Measurements from ENCODE around the gene CHKA.

Gene CHKA

GRCh38 chr11:68107689-68108088, 13.5 kb downstream of the CHKA start:
- Histone ChIP-seq H3K27ac (replicated peaks) (no peak overlapping the region), H3K4me3 (replicated peaks; ENCODE audit: insufficient read depth, low read length) (no peak overlapping the region), H3K27me3 (ENCODE audit: insufficient read depth, poor library complexity, severe bottlenecking) (no peaks in the 10 kb centered on the region)
- TF ChIP-seq GABPA (IDR thresholded peaks at IDR 0.05; ENCODE audit: low read depth) (no peak), CTCF (IDR thresholded peaks at IDR 0.05; ENCODE audit: insufficient read depth, low read length) (no peak), REST (IDR thresholded peaks at IDR 0.05; ENCODE audit: insufficient replicate concordance, low read depth) (no peak)
- DNase-seq (ENCODE audit: low read depth in 1 of 2, low spot score in 1 of 2), result no peak

GRCh38 chr11:68106165-68106940, 14.8 kb downstream of the CHKA start:
- Histone ChIP-seq H3K4me3 (replicated peaks; ENCODE audit: insufficient read depth, low read length) (no peak overlapping the region), H3K27ac (replicated peaks) (no peak overlapping the region), H3K27me3 (ENCODE audit: insufficient read depth, poor library complexity, severe bottlenecking) (no peaks in the 10 kb centered on the region)
- no peak for DNase-seq (ENCODE audit: low read depth in 1 of 2, low spot score in 1 of 2)
- TF ChIP-seq POLR2AphosphoS5 (IDR thresholded peaks at IDR 0.05; ENCODE audit: low read depth) (no peak), SPI1 (IDR thresholded peaks at IDR 0.05; ENCODE audit: borderline replicate concordance, low read depth) (no peak), REST (IDR thresholded peaks at IDR 0.05; ENCODE audit: insufficient replicate concordance, low read depth) (no peak), GABPA (IDR thresholded peaks at IDR 0.05; ENCODE audit: low read depth) (no peak)

GRCh38 chr11:68099474-68100405, 21.4 kb downstream of the CHKA start:
- peak in 1 of 2 experiments; percentile 9 for DNase-seq (ENCODE audit: low read depth in 1 of 2, low spot score in 1 of 2)
- no peak overlapping the region for H3K27ac ChIP-seq (replicated peaks)
- no peak overlapping the region for H3K4me3 ChIP-seq (replicated peaks; ENCODE audit: insufficient read depth, low read length)
- no peaks in the 10 kb centered on the region for H3K27me3 ChIP-seq (ENCODE audit: insufficient read depth, poor library complexity, severe bottlenecking)
- TF ChIP-seq POLR2AphosphoS5 (IDR thresholded peaks at IDR 0.05; ENCODE audit: low read depth) (no peak), REST (IDR thresholded peaks at IDR 0.05; ENCODE audit: insufficient replicate concordance, low read depth) (no peak), SPI1 (IDR thresholded peaks at IDR 0.05; ENCODE audit: borderline replicate concordance, low read depth) (no peak), CTCF (IDR thresholded peaks at IDR 0.05; ENCODE audit: insufficient read depth, low read length) (no peak), GABPA (IDR thresholded peaks at IDR 0.05; ENCODE audit: low read depth) (no peak)

Measured in HL-60 (cell line).